Measurements from ENCODE around the gene CEP290. TPM values are rescaled to one million over a fixed set of nuclear protein-coding genes. Genes with fewer than 3 reads are reported as not detected.

The CEP290 gene
- total and polyA plus RNA-seq, 4 experiments from 2014 or later = 2.2 to 23.0 (median 16.4) TPM

GRCh38 chr12:88006351-88006750 is 135.5 kb downstream of the CEP290 start:
- no peaks in the 10 kb centered on the region for H3K4me1 Mint-ChIP-seq
- intact Hi-C loops (cut with micrococcal nuclease) = no loop called here
- no peak for DNase-seq
- H3K27me3 ChIP-seq (ENCODE audit: insufficient read depth, low read length) = no peaks in the 10 kb centered on the region
- H3K27ac Mint-ChIP-seq = no peak overlapping the region
- no peaks in the 10 kb centered on the region for H3K9me3 ChIP-seq (ENCODE audit: control insufficient read depth in 1 of 2, low read length in 2 of 2)
- ChIA-PET CTCF (ENCODE audit: partially characterized antibody) (interaction anchor here (0.7 kb wide), 1 partner anchor 1523 kb away, joined by 4 read pairs; no protein-coding TSS in a partner anchor), POLR2A (ENCODE audit: partially characterized antibody) (no interaction called here)
- H3K36me3 Mint-ChIP-seq = no peaks in the 10 kb centered on the region
- H3K27me3 Mint-ChIP-seq = peaks cover 7 to 9% of the 10 kb centered on the region in 2 donors
- no peaks in the 10 kb centered on the region for H3K4me1 ChIP-seq (ENCODE audit: insufficient read depth, low read length)
- H3K4me3 Mint-ChIP-seq = no peak overlapping the region
- no peak overlapping the region for H3K27ac ChIP-seq (ENCODE audit: low read depth, low read length)
- H3K36me3 ChIP-seq (ENCODE audit: insufficient read depth, low read length) = no peaks in the 10 kb centered on the region
- no peak overlapping the region for H3K4me3 ChIP-seq (ENCODE audit: low read length in 2 of 2)
- peaks cover 0 to 7% (median 0%) of the 10 kb centered on the region in 8 donors for H3K9me3 Mint-ChIP-seq

- no peaks in the 10 kb centered on the region for H3K36me3 ChIP-seq (ENCODE audit: insufficient read depth, low read length)
- H3K27me3 ChIP-seq (ENCODE audit: insufficient read depth, low read length) = no peaks in the 10 kb centered on the region
- ChIA-PET POLR2A (ENCODE audit: partially characterized antibody) (no interaction called here), CTCF (ENCODE audit: partially characterized antibody) (no interaction called here)
- H3K27ac ChIP-seq (ENCODE audit: low read depth, low read length) = no peak overlapping the region
- H3K4me3 Mint-ChIP-seq = no peak overlapping the region
- peaks cover 4 to 6% of the 10 kb centered on the region in 2 donors for H3K27me3 Mint-ChIP-seq
- DNase-seq = no peak
- no peaks in the 10 kb centered on the region for H3K9me3 ChIP-seq (ENCODE audit: control insufficient read depth in 1 of 2, low read length in 2 of 2)
- H3K4me3 ChIP-seq (ENCODE audit: low read length in 2 of 2) = no peak overlapping the region
- no peaks in the 10 kb centered on the region for H3K4me1 ChIP-seq (ENCODE audit: insufficient read depth, low read length)
- no peaks in the 10 kb centered on the region for H3K4me1 Mint-ChIP-seq
- intact Hi-C loops (cut with micrococcal nuclease) = no loop called here
- H3K36me3 Mint-ChIP-seq = no peaks in the 10 kb centered on the region
- no peak overlapping the region for H3K27ac Mint-ChIP-seq
- H3K9me3 Mint-ChIP-seq = peaks cover 0 to 7% (median 0%) of the 10 kb centered on the region in 8 donors
Measured at GRCh38 chr12:88001327-88001726, 140.6 kb downstream of the CEP290 start.

Other genes starting within 250 kb of the CEP290 start
- under 1 TPM in 1 of 2 experiments, not detected in 1; 0.09 TPM for gene C12orf50, start 112.7 kb downstream of the CEP290 start, total RNA-seq
- gene C12orf50, start 112.7 kb downstream of the CEP290 start, polyA plus RNA-seq = not detected
- 10 to 100 TPM; 11.5 to 15.2 TPM for gene TMTC3, start 219 bp upstream of the CEP290 start, total RNA-seq
- gene TMTC3, start 219 bp upstream of the CEP290 start, polyA plus RNA-seq = 1 to 10 TPM; 1.9 to 2.2 TPM